HG03432 (cell line): ENCODE results near the gene NDUFS6.

Experiments
- ATAC-seq: cut with Tn5 transposase; IDR thresholded peaks from one replicate; pipeline ENCODE4 v1.9.1; 2021; ENCODE audit warnings: mild to moderate bottlenecking, moderate library complexity; ENCODE audit not compliant: unreplicated experiment

Gene NDUFS6

GRCh38 chr5:1847056-1847455 lies 45.8 kb downstream of the NDUFS6 start:
- ATAC-seq, result no peak

- ATAC-seq, result no peak
Observed at GRCh38 chr5:1847611-1848010, 46.4 kb downstream of the NDUFS6 start.

GRCh38 chr5:1850324-1851154 lies 49.3 kb downstream of the NDUFS6 start:
- no peak for ATAC-seq

- ATAC-seq, result no peak
Observed at GRCh38 chr5:1851290-1851934, 50.2 kb downstream of the NDUFS6 start.

GRCh38 chr5:1852324-1852947 lies 51.2 kb downstream of the NDUFS6 start:
- ATAC-seq, result no peak

- ATAC-seq, result no peak
Observed at GRCh38 chr5:1853531-1853930, 52.3 kb downstream of the NDUFS6 start.

GRCh38 chr5:1855075-1855474 lies 53.9 kb downstream of the NDUFS6 start:
- ATAC-seq, result no peak

- no peak for ATAC-seq
Observed at GRCh38 chr5:1855596-1855995, 54.4 kb downstream of the NDUFS6 start.

- ATAC-seq, result no peak
Observed at GRCh38 chr5:1856596-1857255, 55.5 kb downstream of the NDUFS6 start.

- no peak for ATAC-seq
Observed at GRCh38 chr5:1857256-1857600, 56.0 kb downstream of the NDUFS6 start.

- no peak for ATAC-seq
Observed at GRCh38 chr5:1858436-1858835, 57.2 kb downstream of the NDUFS6 start.

- ATAC-seq, result no peak
Observed at GRCh38 chr5:1859099-1859498, 57.9 kb downstream of the NDUFS6 start.

- ATAC-seq, result no peak
Observed at GRCh38 chr5:1860021-1860610, 58.9 kb downstream of the NDUFS6 start.

- ATAC-seq, result no peak
Observed at GRCh38 chr5:1860949-1861348, 59.7 kb downstream of the NDUFS6 start.

- ATAC-seq, result no peak
Observed at GRCh38 chr5:1864896-1865440, 63.8 kb downstream of the NDUFS6 start.

GRCh38 chr5:1865486-1865885 lies 64.3 kb downstream of the NDUFS6 start:
- no peak for ATAC-seq
